DMS114 treated with DMSO at 0.1 percent for 48 hours (cell line): Measurements from ENCODE around the gene CSRP1.
A peak's percentile ranks its signal among the peaks of the same experiment; 100 is the strongest.
"Not testable (repeated sequence)": the region's sequence is repeated elsewhere in the genome, so short reads cannot be mapped to it uniquely, and the experiment has no call there.

Experiments used
- DNase-seq: peaks from one replicate; lab custom pipeline; 2025; ENCODE audit not compliant: unreplicated experiment; lab: John Stamatoyannopoulos, UW

CSRP1 gene

GRCh38 chr1:201506557-201507359, at the start of gene CSRP1:
Gene CSRP1, minus strand, starts transcription at chr1:201507123. Its CDS starts 10,820 bp downstream, at chr1:201496303.
- DNase-seq = peak; percentile 17

- no peak for DNase-seq
These were observed 48.6 kb upstream of the CSRP1 start for GRCh38 chr1:201555593-201555945.

- no peak for DNase-seq
These were observed 48.1 kb upstream of the CSRP1 start for GRCh38 chr1:201554789-201555592.

GRCh38 chr1:201554190-201554600, 47.3 kb upstream of the CSRP1 start:
- no peak for DNase-seq

GRCh38 chr1:201553496-201554189, 46.7 kb upstream of the CSRP1 start:
- no peak for DNase-seq

GRCh38 chr1:201552941-201553351, 46.0 kb upstream of the CSRP1 start:
- no peak for DNase-seq

- DNase-seq = no peak
These were observed 45.2 kb upstream of the CSRP1 start for GRCh38 chr1:201551877-201552731.

GRCh38 chr1:201551096-201551495, 44.2 kb upstream of the CSRP1 start:
- no peak for DNase-seq

- DNase-seq = not testable (repeated sequence)
These were observed 42.6 kb upstream of the CSRP1 start for GRCh38 chr1:201549522-201549921.

GRCh38 chr1:201545851-201546492, 39.0 kb upstream of the CSRP1 start:
- no peak for DNase-seq

- DNase-seq = no peak
These were observed 37.8 kb upstream of the CSRP1 start for GRCh38 chr1:201544710-201545109.

GRCh38 chr1:201543871-201544642, 37.1 kb upstream of the CSRP1 start:
- no peak for DNase-seq

GRCh38 chr1:201542309-201543035, 35.5 kb upstream of the CSRP1 start:
- no peak for DNase-seq

- DNase-seq = no peak
These were observed 34.2 kb upstream of the CSRP1 start for GRCh38 chr1:201540846-201541735.

GRCh38 chr1:201539561-201540431, 32.9 kb upstream of the CSRP1 start:
- no peak for DNase-seq

- DNase-seq = no peak
These were observed 32.0 kb upstream of the CSRP1 start, which contains the start of gene NAV1 for GRCh38 chr1:201538612-201539551. Gene NAV1, plus strand, starts transcription at chr1:201539127. Its CDS starts 83,758 bp downstream, at chr1:201622885.
